HG02970 (cell line): ENCODE results near the gene MS4A4E.
"Not testable (repeated sequence)": the region's sequence is repeated elsewhere in the genome, so short reads cannot be mapped to it uniquely, and the experiment has no call there.

Experiments used
- ATAC-seq: cut with Tn5 transposase; IDR thresholded peaks from one replicate; pipeline ENCODE4 v1.9.1; 2021; ENCODE audit warnings: mild to moderate bottlenecking, moderate library complexity, moderate number of reproducible peaks; ENCODE audit not compliant: unreplicated experiment, low FRiP score

Gene MS4A4E

DNA sequence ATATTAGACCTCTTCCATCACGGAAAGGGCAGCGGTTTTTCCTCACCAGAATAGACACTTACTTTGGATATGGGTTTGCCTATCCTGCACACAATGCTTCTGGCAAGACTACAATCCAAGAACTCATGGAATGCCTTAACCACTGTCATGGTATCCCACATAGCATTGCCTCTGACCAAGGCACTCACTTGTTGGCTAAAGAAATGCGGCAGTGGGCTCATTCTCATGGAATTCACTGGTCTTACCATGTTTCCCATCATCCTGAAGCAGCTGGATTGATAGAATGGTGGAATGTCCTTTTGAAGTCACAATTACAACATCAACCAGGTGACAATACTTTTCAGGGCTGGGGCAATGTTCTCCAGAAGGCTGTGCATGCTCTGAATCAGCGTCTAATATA lies 20.8 kb downstream of the MS4A4E start:
- ATAC-seq = no peak

DNA sequence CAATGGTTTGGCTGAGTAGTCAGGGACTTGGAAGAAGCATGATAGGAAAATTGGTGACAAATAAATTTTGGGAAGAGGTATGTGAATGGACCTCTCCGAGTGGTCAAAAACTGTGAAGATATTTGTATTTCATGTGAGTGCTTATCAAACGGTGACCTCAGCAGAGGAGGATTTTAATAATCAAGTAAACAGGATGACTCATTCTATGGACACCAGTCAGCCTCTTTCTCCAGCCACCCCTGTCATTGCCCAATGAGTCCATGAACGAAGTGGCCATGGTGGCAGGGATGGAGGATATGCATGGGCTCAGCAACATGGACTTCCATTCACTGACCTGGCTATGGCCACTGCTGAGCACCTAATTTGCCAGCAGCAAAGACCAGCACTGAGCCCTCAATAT lies 21.2 kb downstream of the MS4A4E start:
- ATAC-seq = no peak

DNA sequence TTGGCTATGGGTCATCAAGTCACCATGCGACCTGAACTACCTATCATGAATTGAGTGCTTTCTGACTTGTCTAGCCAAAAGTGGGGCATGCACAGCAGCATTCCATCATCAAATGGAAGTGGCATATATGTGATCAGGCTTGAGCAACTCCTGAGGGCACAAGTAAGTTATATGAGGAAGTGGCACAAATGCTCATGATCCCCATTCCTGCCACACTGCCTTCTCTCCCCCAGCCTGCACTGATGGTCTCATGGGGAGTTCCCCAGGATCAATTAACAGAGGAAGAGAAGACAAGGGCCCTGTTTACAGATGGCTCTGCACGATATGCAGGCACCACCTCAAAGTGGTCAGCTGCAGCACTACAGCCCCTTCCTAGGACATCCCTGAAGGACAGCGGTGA lies 21.8 kb downstream of the MS4A4E start:
- no peak for ATAC-seq

DNA sequence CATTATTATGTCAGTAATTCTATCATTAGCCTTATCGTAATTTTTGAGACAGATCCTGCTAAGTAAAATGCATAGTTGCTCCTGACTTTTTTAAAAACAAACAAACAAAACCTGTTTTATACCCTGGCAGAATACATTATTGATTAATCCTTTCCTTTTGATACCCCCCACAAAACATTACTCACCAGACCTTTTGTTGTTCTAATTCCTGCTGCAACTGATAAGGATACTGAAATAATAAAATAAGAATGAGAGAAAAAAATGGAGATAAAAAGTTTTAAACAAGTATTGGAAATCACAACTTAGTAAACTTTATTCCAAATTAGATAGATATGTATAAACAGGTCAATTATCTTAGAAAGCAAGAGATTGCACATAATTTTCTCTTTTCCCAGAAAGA lies 28.6 kb downstream of the MS4A4E start:
- ATAC-seq = no peak

DNA sequence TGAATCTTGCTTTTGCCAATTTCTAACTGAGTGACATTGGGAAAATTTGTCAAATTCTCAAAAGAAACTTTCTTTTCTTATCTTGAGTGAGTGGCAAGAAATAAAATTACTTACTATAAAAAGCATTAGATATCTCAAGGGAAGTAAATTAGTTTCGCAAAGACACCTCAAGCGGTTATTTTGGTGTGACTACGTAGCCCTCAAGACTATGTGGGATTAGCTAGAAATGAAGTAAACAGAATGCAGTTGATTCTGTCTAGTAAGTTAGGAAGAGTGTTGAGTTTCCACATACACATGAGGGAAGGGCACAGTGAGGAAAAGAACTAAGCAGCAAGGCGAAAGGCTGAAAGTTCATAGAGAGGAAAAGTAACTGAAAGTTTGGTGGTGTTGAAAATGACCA lies 31.7 kb downstream of the MS4A4E start:
- ATAC-seq = no peak

DNA sequence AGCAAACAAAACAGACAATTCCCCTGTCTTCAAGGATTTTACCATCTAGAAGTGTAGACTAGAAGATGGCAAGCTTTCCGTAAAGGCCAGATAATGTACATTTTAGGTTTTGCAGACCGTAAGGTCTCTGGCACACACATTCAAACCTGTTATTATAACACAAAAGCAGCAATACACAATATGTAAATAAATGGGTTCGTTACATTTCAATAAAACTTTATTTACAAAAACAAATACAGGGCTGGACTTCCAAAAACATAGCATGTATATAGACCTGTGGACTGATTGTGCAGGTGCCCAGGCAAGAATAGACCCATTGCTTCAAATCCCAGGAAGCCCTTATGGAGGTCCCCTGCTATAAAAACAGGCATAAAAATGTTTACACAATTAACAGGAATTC lies 33.0 kb downstream of the MS4A4E start:
- ATAC-seq = no peak

DNA sequence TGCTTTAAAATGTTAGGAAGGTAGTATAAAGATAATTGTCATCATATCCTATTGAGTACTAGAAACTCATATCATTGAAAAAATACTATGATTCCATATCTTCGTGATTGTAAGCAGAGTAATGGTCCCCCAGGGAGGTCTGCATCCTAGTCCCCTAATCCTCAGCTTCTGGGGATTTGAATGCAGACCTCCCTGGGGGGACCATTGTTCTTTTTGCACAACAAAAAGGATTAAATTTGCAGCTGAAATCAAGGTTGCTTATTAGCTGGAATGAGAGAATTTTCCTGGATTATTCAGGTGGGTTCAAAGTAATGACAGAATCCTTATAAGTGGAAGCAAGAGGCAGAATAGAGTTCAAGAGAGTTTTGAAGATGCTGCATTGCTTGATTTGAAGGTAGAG lies 34.0 kb downstream of the MS4A4E start:
- no peak for ATAC-seq

DNA sequence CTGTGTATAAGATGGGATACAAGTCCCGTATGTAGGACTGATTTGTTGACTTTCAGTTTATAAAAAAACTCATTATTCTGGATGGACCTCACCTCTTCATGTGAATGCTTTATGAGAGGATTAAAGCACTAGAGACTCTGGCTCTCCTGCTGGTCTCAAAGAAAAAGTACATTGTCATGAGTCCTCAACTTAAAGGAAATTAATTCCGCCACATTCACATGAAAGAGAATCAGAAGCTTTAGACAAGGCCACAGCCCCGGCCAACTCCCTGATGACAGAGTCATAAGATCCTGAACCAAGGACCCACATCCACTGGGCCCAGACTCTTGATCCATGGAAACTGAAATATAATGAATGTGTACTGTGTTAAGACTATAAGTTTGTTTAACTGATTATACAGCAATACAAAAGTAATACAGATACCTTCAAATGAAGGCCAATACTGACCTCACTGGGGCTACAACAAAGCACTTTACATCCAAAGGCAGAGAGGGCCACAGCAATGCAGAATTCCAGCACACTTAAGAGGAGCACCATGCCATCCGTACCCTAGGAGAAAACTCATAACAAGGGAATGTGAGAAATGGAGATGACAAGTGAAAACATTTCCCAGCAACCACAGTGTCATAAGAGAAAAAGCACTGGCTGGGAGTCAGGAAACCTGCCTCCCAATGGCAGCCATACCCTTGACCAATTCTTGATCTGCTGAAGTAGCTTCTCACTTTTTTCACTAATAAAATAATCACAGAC lies 34.6 kb downstream of the MS4A4E start:
- no peak for ATAC-seq

DNA sequence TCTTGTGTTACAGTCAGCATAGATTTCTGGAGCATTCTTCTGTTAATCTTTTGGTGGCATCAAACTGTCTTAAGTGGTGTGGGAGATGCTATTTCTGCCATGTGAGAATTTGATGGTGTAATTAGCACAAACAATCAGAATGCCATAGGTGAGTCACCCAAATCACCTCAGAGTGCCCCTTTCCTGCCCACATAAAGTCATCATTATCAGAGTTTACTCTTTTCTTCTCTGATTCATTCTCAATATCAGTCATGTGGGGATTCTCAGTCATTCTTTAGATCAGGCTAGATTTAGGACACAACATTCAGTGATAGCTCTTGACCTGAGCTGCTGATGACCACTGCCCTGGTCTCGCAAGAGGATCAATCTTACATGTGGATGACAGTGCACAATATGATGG lies 36.3 kb downstream of the MS4A4E start:
- ATAC-seq = no peak

DNA sequence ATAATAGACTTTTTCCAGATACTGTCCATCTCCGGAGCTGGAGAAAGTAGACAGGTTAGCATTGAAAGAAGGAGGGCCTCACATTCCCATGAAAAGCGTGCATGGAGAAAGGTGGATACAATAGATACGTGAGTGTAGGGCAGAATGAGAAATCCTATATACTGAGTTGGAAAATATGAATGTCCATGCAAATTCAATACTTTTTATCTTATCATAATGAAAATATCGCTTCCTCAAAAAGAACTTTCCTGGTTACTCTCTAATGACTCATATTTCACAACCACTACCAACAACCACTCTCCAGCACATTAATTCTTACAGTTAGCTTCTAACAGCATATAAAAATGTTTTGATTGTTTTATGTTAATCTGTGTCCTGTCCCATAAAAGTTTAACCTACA lies 38.0 kb downstream of the MS4A4E start:
- ATAC-seq = no peak

DNA sequence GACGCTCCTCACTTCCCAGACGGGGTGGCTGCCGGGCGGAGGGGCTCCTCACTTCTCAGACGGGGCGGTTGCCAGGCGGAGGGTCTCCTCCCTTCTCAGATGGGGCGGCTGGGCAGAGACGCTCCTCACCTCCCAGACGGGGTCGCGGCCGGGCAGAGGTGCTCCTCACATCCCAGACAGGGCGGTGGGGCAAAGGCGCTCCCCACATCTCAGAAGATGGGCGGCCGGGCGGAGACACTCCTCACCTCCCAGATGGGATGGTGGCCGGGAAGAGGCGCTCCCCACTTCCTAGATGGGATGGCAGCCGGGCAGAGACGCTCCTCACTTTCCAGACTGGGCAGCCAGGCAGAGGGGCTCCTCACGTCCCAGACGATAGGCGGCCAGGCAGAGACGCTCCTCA lies 41.6 kb downstream of the MS4A4E start:
- not testable (repeated sequence) for ATAC-seq

DNA sequence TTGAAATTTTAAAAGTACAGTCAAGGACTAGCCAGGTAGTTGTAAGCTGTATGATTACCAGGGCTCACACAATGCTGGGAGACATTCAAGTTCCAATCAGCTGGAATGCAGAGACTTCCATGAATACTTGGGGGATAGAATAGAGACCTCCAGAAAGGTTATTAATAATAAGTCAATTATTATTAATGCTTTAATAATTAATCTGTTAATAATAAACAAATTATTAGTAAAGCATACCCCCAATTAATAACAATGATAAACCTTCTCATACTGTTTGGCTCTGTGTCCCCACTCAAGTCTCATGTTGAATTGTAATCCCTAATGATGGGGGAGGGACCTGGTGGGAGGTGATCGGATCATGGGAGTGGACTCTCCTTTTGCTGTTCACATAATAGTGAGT lies 45.5 kb downstream of the MS4A4E start:
- no peak for ATAC-seq

DNA sequence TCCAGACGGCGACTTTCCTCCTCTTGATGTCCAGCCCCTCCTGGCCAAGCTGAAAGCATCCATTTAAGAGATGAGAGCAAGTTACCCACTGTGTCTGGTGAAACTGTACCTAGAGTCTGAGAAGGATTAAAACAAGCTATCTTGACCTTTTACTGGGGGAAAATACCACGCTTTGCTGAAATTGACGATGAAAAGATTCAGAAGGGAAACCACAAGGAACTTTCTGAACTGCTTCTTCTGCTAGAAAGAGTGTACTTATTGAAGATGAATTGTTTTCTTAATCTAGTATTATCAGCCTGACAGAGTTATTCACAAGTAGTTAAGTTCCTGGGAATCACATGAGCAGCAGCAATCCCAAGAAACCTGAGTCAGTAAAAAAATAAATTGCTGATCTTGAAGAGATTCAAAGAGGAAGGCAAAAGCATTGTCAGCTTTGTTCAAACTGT lies 47.0 kb downstream of the MS4A4E start:
- ATAC-seq = no peak

DNA sequence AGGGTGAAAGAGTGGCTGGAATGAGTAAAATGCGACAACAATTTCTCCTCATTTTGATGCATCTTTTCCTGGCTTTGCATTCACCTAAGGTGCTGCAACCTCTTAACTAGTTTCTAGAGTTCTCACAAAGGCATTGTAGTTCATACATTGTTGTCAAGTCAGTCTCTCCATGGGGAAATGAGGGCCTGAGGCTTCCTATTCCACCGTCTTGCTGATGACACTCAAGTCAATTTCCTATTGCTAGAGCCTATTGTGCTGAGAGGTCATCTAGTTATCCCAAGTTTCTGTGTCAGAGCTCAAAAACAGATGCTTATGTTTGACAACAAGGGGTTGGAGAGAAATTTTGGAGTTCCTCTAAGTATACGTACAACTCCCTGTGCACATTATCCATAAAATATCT lies 48.4 kb downstream of the MS4A4E start:
- no peak for ATAC-seq

DNA sequence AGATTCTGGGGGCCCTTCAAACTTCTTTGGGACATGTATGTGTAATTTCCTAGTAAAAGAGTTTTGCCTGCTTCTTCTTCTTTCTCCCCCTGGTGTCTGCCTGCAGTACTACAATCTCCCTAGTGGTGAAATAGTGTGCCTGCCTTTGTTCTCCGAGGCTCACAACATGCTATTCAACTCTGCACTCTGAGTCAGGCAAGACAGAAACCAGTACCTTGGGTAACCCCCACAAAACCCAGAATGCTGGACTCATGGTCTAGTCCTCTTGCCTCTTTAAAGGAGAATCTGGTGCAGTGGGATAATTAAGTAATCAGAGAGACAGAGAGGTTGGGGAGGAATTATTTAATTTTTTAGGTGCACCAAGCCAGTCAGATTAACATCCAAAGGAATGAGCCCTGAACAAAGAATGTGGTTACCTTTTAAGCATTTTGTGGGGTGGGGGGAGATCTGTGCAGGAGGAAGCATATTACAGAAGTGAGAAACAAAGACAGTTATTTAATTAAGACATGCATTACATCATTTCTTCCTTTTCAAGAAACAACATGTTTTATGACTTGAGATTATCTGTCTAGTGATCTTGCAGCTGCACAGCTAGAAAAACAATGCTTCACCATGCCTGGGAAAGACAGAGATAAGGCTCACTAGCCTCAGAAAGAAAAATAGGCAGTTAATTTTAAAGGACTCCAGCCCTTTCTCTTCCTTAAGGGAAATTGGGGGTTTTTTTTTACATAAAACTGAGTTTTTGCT lies 49.1 kb downstream of the MS4A4E start:
- ATAC-seq = peak; percentile 75

DNA sequence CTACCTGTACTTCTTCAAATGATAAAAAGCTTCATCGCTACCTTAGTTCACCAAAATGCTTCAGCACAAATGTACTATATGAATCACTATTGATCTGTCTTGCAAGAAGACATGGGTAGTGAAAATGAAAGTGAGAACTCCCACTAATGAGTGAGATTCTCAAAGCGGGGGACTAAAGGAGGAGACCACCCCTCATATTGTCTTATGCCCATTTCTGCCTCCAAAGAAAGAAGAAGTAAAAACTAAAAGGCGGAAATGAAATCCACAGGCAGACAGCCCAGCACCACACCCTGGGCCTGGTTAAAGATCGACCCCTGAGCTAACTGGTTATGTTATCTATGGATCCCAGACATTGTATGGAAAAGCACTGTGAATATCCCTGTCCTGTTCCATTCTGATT lies 50.4 kb downstream of the MS4A4E start:
- not testable (repeated sequence) for ATAC-seq

DNA sequence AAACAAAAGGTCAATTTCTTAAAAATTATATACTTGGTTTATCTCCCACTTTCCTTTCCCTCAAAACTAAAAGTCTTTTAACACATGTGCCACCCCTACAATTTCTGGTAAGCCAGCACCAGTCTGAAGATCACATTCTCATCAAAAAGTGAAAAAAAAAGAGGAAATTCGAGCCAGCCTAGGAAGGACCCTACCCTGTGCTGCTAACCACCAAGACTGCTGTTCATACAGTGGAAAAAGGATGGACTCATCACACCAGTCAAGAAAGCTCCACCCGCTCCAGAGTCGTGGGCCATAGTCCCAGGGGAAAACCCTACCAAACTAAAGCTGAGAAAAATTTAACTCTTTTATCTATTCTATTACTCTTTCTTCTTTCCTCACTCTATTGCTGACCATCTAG lies 54.5 kb downstream of the MS4A4E start:
- not testable (repeated sequence) for ATAC-seq

DNA sequence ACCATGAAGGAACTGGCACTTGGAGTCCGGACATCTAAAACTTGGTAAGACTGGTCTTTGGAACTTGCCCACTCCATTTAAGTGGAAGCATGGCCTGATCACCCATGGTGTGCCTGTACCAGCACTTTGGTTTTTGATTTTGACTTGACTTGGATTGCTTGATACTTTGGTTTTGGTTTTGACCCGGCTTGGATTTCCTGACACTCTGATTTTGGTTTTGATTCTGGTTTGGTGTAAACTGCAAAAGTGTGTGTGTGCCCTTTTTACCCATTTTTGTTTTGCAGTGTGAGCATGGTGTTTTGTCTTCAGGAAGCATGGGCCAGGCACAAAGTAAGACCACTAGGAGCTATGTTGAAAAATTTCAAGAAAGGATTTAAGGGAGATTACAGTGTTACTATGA lies 56.8 kb downstream of the MS4A4E start:
- not testable (repeated sequence) for ATAC-seq

DNA sequence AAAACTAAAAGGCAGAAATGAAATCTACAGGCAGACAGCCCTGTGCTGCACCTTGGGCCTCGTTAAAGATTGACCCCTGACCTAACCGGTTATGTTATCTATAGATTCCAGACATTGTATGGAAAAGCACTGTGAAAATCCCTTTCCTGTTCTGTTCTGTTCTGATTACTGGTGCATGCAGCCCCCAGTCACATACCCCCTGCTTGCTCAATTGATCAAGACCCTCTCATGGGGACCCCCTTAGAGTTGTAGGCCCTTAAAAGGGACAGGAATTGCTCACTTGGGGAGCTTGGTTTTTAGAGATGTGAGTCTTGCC lies 57.5 kb downstream of the MS4A4E start:
- ATAC-seq = not testable (repeated sequence)

DNA sequence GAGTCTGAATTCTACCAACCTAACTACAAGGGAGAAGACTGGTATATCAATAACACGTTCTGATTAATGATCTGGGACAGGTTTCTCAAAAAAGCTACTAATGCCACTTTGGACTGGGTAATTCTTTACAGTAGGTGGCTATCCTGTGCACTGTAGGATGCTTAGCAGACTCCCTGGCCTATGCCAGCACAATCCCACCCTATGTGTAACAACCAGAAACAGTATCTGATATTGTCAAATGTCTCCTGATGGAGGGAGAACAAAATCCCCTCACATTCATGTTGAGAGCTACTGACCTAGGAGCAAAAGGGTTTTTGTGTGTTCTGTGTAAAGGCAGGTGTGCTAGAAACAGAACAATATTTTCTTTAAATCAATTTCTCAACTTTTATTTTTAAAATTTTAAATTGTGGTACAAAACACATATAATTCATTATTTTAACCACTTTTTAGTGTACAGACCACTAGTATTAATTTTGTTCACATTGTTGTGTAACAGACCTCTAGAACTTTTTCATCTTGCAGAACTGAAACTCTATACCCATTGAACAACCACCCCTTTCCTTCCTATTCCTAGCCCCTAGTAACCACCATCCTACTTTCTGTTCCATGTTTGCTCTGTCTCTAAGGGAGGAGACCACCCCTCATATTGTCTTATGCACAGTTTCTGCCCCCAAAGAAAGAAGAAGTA lies 58.0 kb downstream of the MS4A4E start:
- no peak for ATAC-seq

DNA sequence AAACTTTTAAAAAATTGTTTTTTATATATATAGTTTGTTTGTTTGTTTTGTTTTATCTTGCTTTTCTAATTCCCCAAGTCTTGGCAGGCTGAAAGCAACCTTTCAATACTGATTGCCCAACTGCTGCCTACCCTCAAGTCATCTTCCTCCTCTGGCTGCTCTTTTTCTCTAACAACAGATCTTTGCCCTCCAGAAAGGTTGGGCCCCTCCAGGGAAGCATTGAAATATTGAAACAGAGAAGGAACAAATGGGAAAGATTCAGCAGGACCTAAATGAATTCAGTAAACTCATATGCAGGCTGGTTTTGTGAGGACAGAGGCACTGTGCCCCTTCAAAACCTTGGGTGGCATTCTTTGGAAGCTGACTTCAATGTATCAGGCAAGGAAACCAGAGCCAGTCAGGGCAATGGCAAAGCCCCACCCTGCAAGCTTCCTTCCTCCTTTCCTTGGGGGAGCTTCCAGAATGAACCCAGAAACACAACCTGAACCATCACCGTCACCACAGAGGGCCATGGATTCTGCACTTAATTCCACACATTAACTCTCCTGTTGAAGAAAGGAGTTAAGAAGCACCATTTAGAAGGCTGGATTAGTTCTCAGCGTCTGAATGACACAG lies 59.2 kb downstream of the MS4A4E start:
- no peak for ATAC-seq
